Metanephros (tissue), 1 donor: Measurements from ENCODE around the gene HID1. TPM values are rescaled to one million over a fixed set of nuclear protein-coding genes. Genes with fewer than 3 reads are reported as not detected.

Experiments
- total RNA-seq: library from RNA; depleted of rRNA; stranded (reverse); fragments of >200 nt; gene quantifications from one replicate; pipeline ENCODE4 v1.2.3, GENCODE V29; 2014

HID1 gene
- 13.1 TPM for total RNA-seq

GRCh38 chr17:74972107-74972972, at the start of gene HID1:
Gene HID1 (minus strand): TSS chr17:74972759. CDS start chr17:74972656, 103 bp downstream.

DNA sequence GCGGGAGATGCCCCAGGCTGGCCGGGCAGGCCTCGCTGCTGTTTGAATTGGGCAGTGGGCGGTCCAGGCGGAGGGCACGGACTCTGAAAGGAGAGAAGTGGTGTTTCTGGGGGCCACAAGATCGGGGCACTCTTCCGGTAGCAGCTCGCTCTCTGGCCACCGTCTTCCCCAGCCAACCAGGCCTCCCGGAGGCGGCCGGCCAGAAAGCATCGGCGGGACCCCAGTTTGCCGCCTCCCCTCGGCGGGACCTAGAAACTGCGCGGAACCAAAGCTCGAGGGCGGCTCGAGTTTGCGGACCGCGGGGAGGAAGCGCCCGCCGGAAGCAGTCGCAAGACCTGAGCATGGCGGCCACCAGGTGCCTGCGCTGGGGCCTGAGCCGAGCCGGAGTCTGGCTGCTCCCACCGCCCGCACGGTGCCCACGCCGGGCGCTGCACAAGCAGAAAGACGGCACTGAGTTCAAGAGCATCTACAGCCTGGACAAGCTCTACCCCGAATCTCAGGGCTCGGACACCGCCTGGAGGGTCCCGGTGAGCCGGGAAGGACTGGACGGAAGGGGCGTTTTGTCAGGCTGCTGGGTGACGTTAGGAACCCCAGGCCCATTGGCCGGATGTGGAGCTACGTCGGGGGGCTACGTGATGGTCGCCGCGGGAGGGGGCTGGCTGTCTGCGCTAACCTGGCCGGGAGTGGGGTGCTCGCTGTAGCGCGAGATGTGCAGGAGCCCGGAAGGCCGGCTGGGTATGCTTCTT, 40.0 kb upstream of the HID1 start, which contains the start of gene MRPL58:
TSS of gene MRPL58 (plus strand) at position 325 of the 746 bp plus-strand sequence. CDS start at position 342, 17 bp downstream.

GRCh38 chr17:74987418-74987908, 14.9 kb upstream of the HID1 start, which contains the start of gene CDR2L:
Gene CDR2L (plus strand): TSS chr17:74987632. CDS start chr17:74988044, 412 bp downstream.

GRCh38 chr17:74935585-74936469, 36.7 kb downstream of the HID1 start, which contains the start of gene OTOP3:
Gene OTOP3 (plus strand): TSS chr17:74935898. CDS start chr17:74935922, 24 bp downstream.

GRCh38 chr17:74924250-74924948, 48.2 kb downstream of the HID1 start, which contains the start of gene OTOP2:
Gene OTOP2 (plus strand): TSS chr17:74924273. CDS start chr17:74924633, 360 bp downstream.

GRCh38 chr17:74922694-74923537, 49.6 kb downstream of the HID1 start, which contains the start of gene USH1G:
Gene USH1G (minus strand): TSS chr17:74923255. CDS start chr17:74923073, 182 bp downstream.

Other genes with a start within 250 kb of the HID1 start
- gene RAB37, start 235.5 kb downstream of the HID1 start, total RNA-seq: 3.0 TPM
- 48.7 TPM for gene NHERF1, start 224.1 kb downstream of the HID1 start, total RNA-seq
- gene NAT9, start 196.4 kb downstream of the HID1 start, total RNA-seq: 33.6 TPM
- gene GRIN2C, start 112.9 kb downstream of the HID1 start, total RNA-seq: 1.2 TPM
- 7.5 TPM for gene FDXR, start 99.8 kb downstream of the HID1 start, total RNA-seq
- 0.64 TPM for gene FADS6, start 79.1 kb downstream of the HID1 start, total RNA-seq
- 0.64 TPM for gene USH1G, start 49.5 kb downstream of the HID1 start, total RNA-seq
- gene OTOP2, start 48.5 kb downstream of the HID1 start, total RNA-seq: not detected
- gene OTOP3, start 36.9 kb downstream of the HID1 start, total RNA-seq: not detected
- 8.2 TPM for gene CDR2L, start 14.9 kb upstream of the HID1 start, total RNA-seq
- gene MRPL58, start 39.9 kb upstream of the HID1 start, total RNA-seq: 40.1 TPM
- 237 TPM for gene ATP5PD, start 74.2 kb upstream of the HID1 start, total RNA-seq
- gene KCTD2, start 74.5 kb upstream of the HID1 start, total RNA-seq: 18.5 TPM
- 62.5 TPM for gene SLC16A5, start 115.2 kb upstream of the HID1 start, total RNA-seq
- 9.2 TPM for gene ARMC7, start 137.2 kb upstream of the HID1 start, total RNA-seq
- gene NT5C, start 159.0 kb upstream of the HID1 start, total RNA-seq: 72.2 TPM
- 53.8 TPM for gene JPT1, start 181.8 kb upstream of the HID1 start, total RNA-seq
- 209 TPM for gene SUMO2, start 210.2 kb upstream of the HID1 start, total RNA-seq
- 49.2 TPM for gene NUP85, start 232.9 kb upstream of the HID1 start, total RNA-seq